HG03439 (cell line): Measurements from ENCODE around the gene C20orf202.
"Not testable (repeated sequence)": the region's sequence is repeated elsewhere in the genome, so short reads cannot be mapped to it uniquely, and the experiment has no call there.

Experiments
- ATAC-seq: cut with Tn5 transposase; IDR thresholded peaks from one replicate; pipeline ENCODE4 v1.9.1; 2021; ENCODE audit warnings: mild to moderate bottlenecking, moderate library complexity; ENCODE audit not compliant: unreplicated experiment

Gene C20orf202

GRCh38 chr20:1207293-1207878 lies 4.1 kb downstream of the C20orf202 start:
- no peak for ATAC-seq

- no peak for ATAC-seq
Observed at GRCh38 chr20:1209447-1210387, 6.5 kb downstream of the C20orf202 start.

- ATAC-seq = no peak
Observed at GRCh38 chr20:1210501-1210900, 7.2 kb downstream of the C20orf202 start.

GRCh38 chr20:1212023-1212422 lies 8.8 kb downstream of the C20orf202 start:
- no peak for ATAC-seq

- no peak for ATAC-seq
Observed at GRCh38 chr20:1212607-1213396, 9.5 kb downstream of the C20orf202 start.

GRCh38 chr20:1214838-1215261 lies 11.6 kb downstream of the C20orf202 start:
- no peak for ATAC-seq

GRCh38 chr20:1215386-1216170 lies 12.3 kb downstream of the C20orf202 start:
- no peak for ATAC-seq

- not testable (repeated sequence) for ATAC-seq
Observed at GRCh38 chr20:1216527-1217427, 13.5 kb downstream of the C20orf202 start.

GRCh38 chr20:1222750-1223149 lies 19.5 kb downstream of the C20orf202 start:
- ATAC-seq = not testable (repeated sequence)

GRCh38 chr20:1224205-1224890 lies 21.1 kb downstream of the C20orf202 start:
- ATAC-seq = no peak

- ATAC-seq = no peak
Observed at GRCh38 chr20:1225263-1225782, 22.1 kb downstream of the C20orf202 start.

- ATAC-seq = no peak
Observed at GRCh38 chr20:1225783-1226654, 22.8 kb downstream of the C20orf202 start, which contains the start of gene RAD21L1. Gene RAD21L1, plus strand, starts transcription at chr20:1226044. Its CDS starts 2,410 bp downstream, at chr20:1228454.

GRCh38 chr20:1229541-1229940 lies 26.3 kb downstream of the C20orf202 start:
- ATAC-seq = no peak

- ATAC-seq = no peak
Observed at GRCh38 chr20:1232286-1233111, 29.2 kb downstream of the C20orf202 start.

GRCh38 chr20:1240549-1240948 lies 37.3 kb downstream of the C20orf202 start:
- ATAC-seq = no peak

- ATAC-seq = no peak
Observed at GRCh38 chr20:1241456-1241855, 38.2 kb downstream of the C20orf202 start.

GRCh38 chr20:1242099-1242498 lies 38.8 kb downstream of the C20orf202 start:
- no peak for ATAC-seq
